ENCODE data around the gene OGA.

The OGA gene

DNA sequence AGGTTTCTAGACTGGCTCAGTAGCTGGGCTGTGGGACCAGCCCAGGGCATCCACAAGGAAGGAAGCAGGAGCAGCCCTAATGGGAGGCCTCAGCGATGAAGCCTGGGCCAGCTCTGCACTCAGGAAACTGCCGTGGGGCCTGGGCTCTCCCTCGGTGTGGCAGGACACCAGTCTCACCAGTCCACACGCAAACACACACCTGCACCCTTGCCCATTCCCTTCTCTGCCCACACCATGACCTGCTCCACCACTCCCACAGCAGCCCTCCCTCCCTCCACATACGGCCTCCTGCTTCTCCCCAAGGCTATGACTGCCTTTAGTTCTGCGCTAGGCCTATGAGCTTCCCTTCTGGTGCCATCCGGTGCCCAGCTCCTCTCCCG, 49.5 kb downstream of the OGA start:
- H3K36me3 ChIP-seq (replicated peaks; ENCODE audit: insufficient read depth, low read length) = no peaks in the 10 kb centered on the region
- no peaks in the 10 kb centered on the region for H3F3A ChIP-seq (ENCODE audit: insufficient read depth, low read length)
- H3K9ac ChIP-seq (ENCODE audit: low read length) = no peak overlapping the region
- H3K27ac ChIP-seq (ENCODE audit: low read length) = no peak overlapping the region
- H3K79me2 ChIP-seq (ENCODE audit: low read length) = no peaks in the 10 kb centered on the region
- no peaks in the 10 kb centered on the region for H3K4me1 ChIP-seq (ENCODE audit: low read length)
- no peak overlapping the region for H2AFZ ChIP-seq (ENCODE audit: low read length)
- no peak overlapping the region for H3K4me2 ChIP-seq (ENCODE audit: low read depth, low read length)
- no peaks in the 10 kb centered on the region for H4K20me1 ChIP-seq (ENCODE audit: insufficient read depth, low read length)
- H3K9me3 ChIP-seq (replicated peaks; ENCODE audit: insufficient read depth, low read length) = no peaks in the 10 kb centered on the region
- H3K27me3 ChIP-seq (replicated peaks; ENCODE audit: insufficient read depth, low read length) = peaks cover 56% of the 10 kb centered on the region
- H3K9me2 ChIP-seq (replicated peaks; ENCODE audit: insufficient read depth, low read length) = no peaks in the 10 kb centered on the region
- H3K4me3 ChIP-seq (ENCODE audit: low read length) = no peak overlapping the region
- no peak for DNase-seq
- TF ChIP-seq EZH2phosphoT487 (IDR thresholded peaks at IDR 0.05; ENCODE audit: low read length) (no peak), EZH2 (optimal IDR thresholded peaks at IDR 0.05; ENCODE audit: low read depth, low read length) (no peak)
- TF ChIP-seq, protein P1, sequence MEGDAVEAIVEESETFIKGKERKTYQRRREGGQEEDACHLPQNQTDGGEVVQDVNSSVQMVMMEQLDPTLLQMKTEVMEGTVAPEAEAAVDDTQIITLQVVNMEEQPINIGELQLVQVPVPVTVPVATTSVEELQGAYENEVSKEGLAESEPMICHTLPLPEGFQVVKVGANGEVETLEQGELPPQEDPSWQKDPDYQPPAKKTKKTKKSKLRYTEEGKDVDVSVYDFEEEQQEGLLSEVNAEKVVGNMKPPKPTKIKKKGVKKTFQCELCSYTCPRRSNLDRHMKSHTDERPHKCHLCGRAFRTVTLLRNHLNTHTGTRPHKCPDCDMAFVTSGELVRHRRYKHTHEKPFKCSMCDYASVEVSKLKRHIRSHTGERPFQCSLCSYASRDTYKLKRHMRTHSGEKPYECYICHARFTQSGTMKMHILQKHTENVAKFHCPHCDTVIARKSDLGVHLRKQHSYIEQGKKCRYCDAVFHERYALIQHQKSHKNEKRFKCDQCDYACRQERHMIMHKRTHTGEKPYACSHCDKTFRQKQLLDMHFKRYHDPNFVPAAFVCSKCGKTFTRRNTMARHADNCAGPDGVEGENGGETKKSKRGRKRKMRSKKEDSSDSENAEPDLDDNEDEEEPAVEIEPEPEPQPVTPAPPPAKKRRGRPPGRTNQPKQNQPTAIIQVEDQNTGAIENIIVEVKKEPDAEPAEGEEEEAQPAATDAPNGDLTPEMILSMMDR (IDR thresholded peaks at IDR 0.05; ENCODE audit: low read length) = no peak

DNA sequence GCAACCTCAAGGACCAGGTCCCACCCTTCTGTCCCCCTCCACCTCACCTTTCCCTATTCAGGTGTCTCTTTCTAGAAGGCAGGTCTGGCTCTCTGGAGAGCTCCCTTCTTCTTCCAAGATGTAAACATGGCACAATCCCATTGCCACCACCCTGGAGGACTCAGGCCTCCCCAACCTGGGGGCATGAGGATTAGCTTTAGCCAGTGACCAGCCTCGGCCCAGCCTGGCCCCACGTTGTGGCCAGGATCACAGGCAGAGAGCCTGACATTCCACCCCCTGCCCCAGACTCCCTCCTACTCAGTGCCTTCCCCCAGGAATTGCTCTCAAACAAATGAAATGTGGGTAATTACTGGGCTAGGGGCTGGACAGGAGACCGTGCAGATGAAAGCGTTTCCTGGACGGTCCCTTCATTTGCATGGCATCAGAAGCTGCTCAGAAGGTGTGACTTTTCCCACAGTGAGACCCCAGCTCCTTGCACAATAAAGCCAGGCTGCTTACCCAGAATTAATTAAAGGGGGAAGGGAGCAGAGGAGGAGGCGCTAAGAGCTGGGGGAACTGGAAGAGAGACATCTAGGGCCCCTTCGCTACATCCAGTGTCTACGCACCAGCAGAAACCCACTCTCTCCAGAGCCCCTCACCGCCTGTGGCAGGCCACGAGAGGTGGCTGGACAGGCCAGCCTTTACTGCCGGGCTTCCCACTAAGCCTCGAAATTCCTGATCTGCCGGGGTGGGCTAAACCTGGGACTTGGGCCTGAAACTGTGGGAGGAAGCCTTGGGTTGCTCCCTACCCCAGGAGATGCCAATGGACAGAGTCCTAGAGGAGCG, 50.1 kb downstream of the OGA start:
- Histone ChIP-seq H3K27me3 (replicated peaks; ENCODE audit: insufficient read depth, low read length) (peaks cover 50% of the 10 kb centered on the region), H3K27ac (ENCODE audit: low read length) (no peak overlapping the region), H3K9me3 (replicated peaks; ENCODE audit: insufficient read depth, low read length) (no peaks in the 10 kb centered on the region), H3F3A (ENCODE audit: insufficient read depth, low read length) (no peaks in the 10 kb centered on the region), H3K4me3 (ENCODE audit: low read length) (no peak overlapping the region), H3K79me2 (ENCODE audit: low read length) (no peaks in the 10 kb centered on the region), H4K20me1 (ENCODE audit: insufficient read depth, low read length) (no peaks in the 10 kb centered on the region), H3K9ac (ENCODE audit: low read length) (no peak overlapping the region), H3K4me2 (ENCODE audit: low read depth, low read length) (no peak overlapping the region), H2AFZ (ENCODE audit: low read length) (no peak overlapping the region), H3K9me2 (replicated peaks; ENCODE audit: insufficient read depth, low read length) (no peaks in the 10 kb centered on the region), H3K4me1 (ENCODE audit: low read length) (no peaks in the 10 kb centered on the region), H3K36me3 (replicated peaks; ENCODE audit: insufficient read depth, low read length) (no peaks in the 10 kb centered on the region)
- no peak for DNase-seq
- TF ChIP-seq, protein P1 (IDR thresholded peaks at IDR 0.05; ENCODE audit: low read length) = no peak
- TF ChIP-seq EZH2phosphoT487 (IDR thresholded peaks at IDR 0.05; ENCODE audit: low read length) (no peak), EZH2 (optimal IDR thresholded peaks at IDR 0.05; ENCODE audit: low read depth, low read length) (no peak)

DNA sequence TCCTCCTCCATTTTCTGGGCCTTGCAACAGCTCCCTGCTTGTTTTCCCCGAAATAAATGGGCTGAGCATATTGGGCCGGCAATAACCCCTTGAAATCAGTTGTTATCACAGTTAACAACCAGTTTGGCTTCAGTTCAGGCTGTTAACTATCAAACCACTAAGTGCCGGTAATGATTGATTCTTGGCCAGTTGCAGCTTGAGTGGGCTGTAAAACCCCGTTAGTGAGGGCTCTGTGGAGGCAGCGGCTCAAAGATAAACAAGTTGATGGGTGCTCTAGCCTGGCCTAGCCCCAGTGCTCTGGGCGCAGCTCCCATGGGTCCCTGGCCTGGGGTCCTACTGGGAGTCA, 50.7 kb downstream of the OGA start:
- H3K27ac ChIP-seq (ENCODE audit: low read length) = no peak overlapping the region
- H3K4me3 ChIP-seq (ENCODE audit: low read length) = no peak overlapping the region
- H3K4me2 ChIP-seq (ENCODE audit: low read depth, low read length) = no peak overlapping the region
- H3K9ac ChIP-seq (ENCODE audit: low read length) = no peak overlapping the region
- DNase-seq = no peak
- no peaks in the 10 kb centered on the region for H4K20me1 ChIP-seq (ENCODE audit: insufficient read depth, low read length)
- no peaks in the 10 kb centered on the region for H3K79me2 ChIP-seq (ENCODE audit: low read length)
- no peaks in the 10 kb centered on the region for H3F3A ChIP-seq (ENCODE audit: insufficient read depth, low read length)
- no peak overlapping the region for H2AFZ ChIP-seq (ENCODE audit: low read length)
- H3K9me3 ChIP-seq (replicated peaks; ENCODE audit: insufficient read depth, low read length) = no peaks in the 10 kb centered on the region
- H3K27me3 ChIP-seq (replicated peaks; ENCODE audit: insufficient read depth, low read length) = peaks cover 44% of the 10 kb centered on the region
- H3K36me3 ChIP-seq (replicated peaks; ENCODE audit: insufficient read depth, low read length) = no peaks in the 10 kb centered on the region
- H3K9me2 ChIP-seq (replicated peaks; ENCODE audit: insufficient read depth, low read length) = no peaks in the 10 kb centered on the region
- no peaks in the 10 kb centered on the region for H3K4me1 ChIP-seq (ENCODE audit: low read length)
- TF ChIP-seq EZH2phosphoT487 (IDR thresholded peaks at IDR 0.05; ENCODE audit: low read length) (no peak), EZH2 (optimal IDR thresholded peaks at IDR 0.05; ENCODE audit: low read depth, low read length) (no peak)
- TF ChIP-seq, protein P1 (IDR thresholded peaks at IDR 0.05; ENCODE audit: low read length) = no peak

All from MM.1S (cell line).